ENCODE data around the gene MICU1. TPM values are rescaled to one million over a fixed set of nuclear protein-coding genes. Genes with fewer than 3 reads are reported as not detected.

MICU1 gene
- total RNA-seq, 1 experiment from 2014 or later, result 39.4 TPM

GRCh38 chr10:72513910-72514309, 112.0 kb downstream of the MICU1 start:
- Histone ChIP-seq H3K79me2 (ENCODE audit: insufficient read depth, low read length) (no peaks in the 10 kb centered on the region), H4K20me1 (ENCODE audit: insufficient read depth) (no peaks in the 10 kb centered on the region; the same call in 1 of the 2 replicates), H3K27me3 (ENCODE audit: insufficient read depth, low read length) (no peaks in the 10 kb centered on the region), H3K9me2 (ENCODE audit: insufficient read depth) (no peaks in the 10 kb centered on the region), H3K9ac (ENCODE audit: low read length) (no peak overlapping the region), H3K9me3 (ENCODE audit: control insufficient read depth in 1 of 2, insufficient read depth in 1 of 2, low read depth in 1 of 2, low read length in 2 of 2) (no peaks in the 10 kb centered on the region), H3K27ac (ENCODE audit: low read depth, low read length) (no peak overlapping the region), H3K4me2 (ENCODE audit: low read length) (no peak overlapping the region), H3K4me1 (ENCODE audit: control insufficient read depth in 1 of 2, insufficient read depth in 2 of 2, low read length in 2 of 2) (no peaks in the 10 kb centered on the region), H2AFZ (ENCODE audit: low read depth, low read length, poor library complexity, severe bottlenecking) (no peak overlapping the region), H3K36me3 (ENCODE audit: control insufficient read depth in 1 of 2, insufficient read depth in 2 of 2, low read length in 2 of 2) (no peaks in the 10 kb centered on the region), H3K4me3 (replicated peaks in 1 of 2; ENCODE audit: low read depth in 1 of 2, low read length in 2 of 2) (no peak overlapping the region)
- no peak for TF ChIP-seq CBX3 (IDR thresholded peaks at IDR 0.05; ENCODE audit: low read depth)
- TF ChIP-seq ZBTB33 (IDR thresholded peaks at IDR 0.05; ENCODE audit: extremely low read depth, insufficient replicate concordance, low read length), result no peak
- TF ChIP-seq FOSL1 (IDR thresholded peaks at IDR 0.05; ENCODE audit: low read depth), result no peak
- TF ChIP-seq, protein P1, sequence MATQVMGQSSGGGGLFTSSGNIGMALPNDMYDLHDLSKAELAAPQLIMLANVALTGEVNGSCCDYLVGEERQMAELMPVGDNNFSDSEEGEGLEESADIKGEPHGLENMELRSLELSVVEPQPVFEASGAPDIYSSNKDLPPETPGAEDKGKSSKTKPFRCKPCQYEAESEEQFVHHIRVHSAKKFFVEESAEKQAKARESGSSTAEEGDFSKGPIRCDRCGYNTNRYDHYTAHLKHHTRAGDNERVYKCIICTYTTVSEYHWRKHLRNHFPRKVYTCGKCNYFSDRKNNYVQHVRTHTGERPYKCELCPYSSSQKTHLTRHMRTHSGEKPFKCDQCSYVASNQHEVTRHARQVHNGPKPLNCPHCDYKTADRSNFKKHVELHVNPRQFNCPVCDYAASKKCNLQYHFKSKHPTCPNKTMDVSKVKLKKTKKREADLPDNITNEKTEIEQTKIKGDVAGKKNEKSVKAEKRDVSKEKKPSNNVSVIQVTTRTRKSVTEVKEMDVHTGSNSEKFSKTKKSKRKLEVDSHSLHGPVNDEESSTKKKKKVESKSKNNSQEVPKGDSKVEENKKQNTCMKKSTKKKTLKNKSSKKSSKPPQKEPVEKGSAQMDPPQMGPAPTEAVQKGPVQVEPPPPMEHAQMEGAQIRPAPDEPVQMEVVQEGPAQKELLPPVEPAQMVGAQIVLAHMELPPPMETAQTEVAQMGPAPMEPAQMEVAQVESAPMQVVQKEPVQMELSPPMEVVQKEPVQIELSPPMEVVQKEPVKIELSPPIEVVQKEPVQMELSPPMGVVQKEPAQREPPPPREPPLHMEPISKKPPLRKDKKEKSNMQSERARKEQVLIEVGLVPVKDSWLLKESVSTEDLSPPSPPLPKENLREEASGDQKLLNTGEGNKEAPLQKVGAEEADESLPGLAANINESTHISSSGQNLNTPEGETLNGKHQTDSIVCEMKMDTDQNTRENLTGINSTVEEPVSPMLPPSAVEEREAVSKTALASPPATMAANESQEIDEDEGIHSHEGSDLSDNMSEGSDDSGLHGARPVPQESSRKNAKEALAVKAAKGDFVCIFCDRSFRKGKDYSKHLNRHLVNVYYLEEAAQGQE (IDR thresholded peaks at IDR 0.05; ENCODE audit: low read depth), result no peak
- no peak for TF ChIP-seq SIN3A (IDR thresholded peaks at IDR 0.05; ENCODE audit: low read depth)
- TF ChIP-seq EZH2phosphoT487 (IDR thresholded peaks at IDR 0.05; ENCODE audit: borderline replicate concordance), result no peak
- TF ChIP-seq ELF1 (IDR thresholded peaks at IDR 0.05; ENCODE audit: borderline replicate concordance, low read depth), result no peak
- TF ChIP-seq YY1 (IDR thresholded peaks at IDR 0.05; ENCODE audit: extremely low read depth, insufficient replicate concordance, low read depth, low read length), result no peak
- no peak for TF ChIP-seq JUND (IDR thresholded peaks at IDR 0.05)
- TF ChIP-seq POLR2AphosphoS5 (IDR thresholded peaks at IDR 0.05; ENCODE audit: low read depth, low read length), result no peak
- TF ChIP-seq EZH2 (IDR thresholded peaks at IDR 0.05), result no peak
- TF ChIP-seq RAD21 (IDR thresholded peaks at IDR 0.05; ENCODE audit: low read depth), result no peak
- no peak for TF ChIP-seq CEBPB (IDR thresholded peaks at IDR 0.05; ENCODE audit: low read depth)
- TF ChIP-seq SP1 (IDR thresholded peaks at IDR 0.05; ENCODE audit: low read depth), result no peak
- intact Hi-C loops (cut with micrococcal nuclease), result no loop called here
- BruUV-seq (replicated peaks), result no TSS peak
- ChIA-PET RAD21 (ENCODE audit: low non-redundant PET in 1 of 2, low total read pairs in 2 of 2, uncharacterized antibody in 2 of 2, unreplicated experiment in 2 of 2) (no interaction called here), POLR2A (no interaction called here), CTCF (no interaction called here)
- ATAC-seq, result no peak
- DNase-seq (ENCODE audit: low read depth, low spot score), result no peak

Measured in HCT116 (cell line).